H9 (cell line): ENCODE data around the gene UBE3A. TPM values are rescaled to one million over a fixed set of nuclear protein-coding genes. Genes with fewer than 3 reads are reported as not detected.

Experiments
- DNase-seq: peaks from one replicate; pipeline ENCODE4 v3.0.0-alpha.2; 2017
- H2AFZ ChIP-seq: one replicate; pipeline ENCODE4 v1.6.1; 2013; ENCODE audit warnings: mild to moderate bottlenecking, low read length, control low read depth, moderate library complexity
- H2AK5ac ChIP-seq: 2 replicates; pipeline ENCODE4 v1.6.1; 2013; ENCODE audit warnings: low read length, control low read depth, mixed read lengths; ENCODE audit not compliant: insufficient read length
- H2BK120ac ChIP-seq: one replicate; pipeline ENCODE4 v1.6.1; 2013; ENCODE audit warnings: low read depth, mild to moderate bottlenecking, low read length, control low read depth, inconsistent platforms; ENCODE audit not compliant: poor library complexity, severe bottlenecking
- H2BK12ac ChIP-seq: 2 replicates; pipeline ENCODE4 v1.6.1; 2013; ENCODE audit warnings: low read length, control low read depth, mixed read lengths, low read depth; ENCODE audit not compliant: insufficient read length
- H2BK15ac ChIP-seq: 2 replicates; pipeline ENCODE4 v1.6.1; 2013; ENCODE audit warnings: low read depth, low read length, control low read depth
- H2BK20ac ChIP-seq: one replicate; pipeline ENCODE4 v1.6.1; 2013; ENCODE audit warnings: low read depth, mild to moderate bottlenecking, low read length, control low read depth, inconsistent platforms; ENCODE audit not compliant: poor library complexity, severe bottlenecking
- H2BK5ac ChIP-seq: 2 replicates; pipeline ENCODE4 v1.6.1; 2013; ENCODE audit warnings: low read length, control low read depth, mixed read lengths; ENCODE audit not compliant: insufficient read length
- H3K14ac ChIP-seq: 2 replicates; pipeline ENCODE4 v1.6.1; 2013; ENCODE audit warnings: low read length, control low read depth; ENCODE audit not compliant: insufficient read depth
- H3K18ac ChIP-seq: 2 replicates; pipeline ENCODE4 v1.6.1; 2013; ENCODE audit warnings: low read depth, mild to moderate bottlenecking, mixed read lengths, low read length, control low read depth; ENCODE audit not compliant: insufficient read length
- H3K23ac ChIP-seq: 2 replicates; pipeline ENCODE4 v1.6.1; 2013; ENCODE audit warnings: low read length, control low read depth, mixed read lengths, low read depth; ENCODE audit not compliant: insufficient read length
- H3K23me2 ChIP-seq: 2 replicates; pipeline ENCODE4 v1.6.1; 2013; ENCODE audit warnings: low read depth, mild to moderate bottlenecking, mixed read lengths, low read length, control low read depth; ENCODE audit not compliant: insufficient read length, poor library complexity, severe bottlenecking
- H3K27ac ChIP-seq: 2 replicates; pipeline ENCODE4 v1.5.1; 2013; ENCODE audit warnings: low read length, control low read depth, mixed read lengths, low read depth; ENCODE audit not compliant: insufficient read length
- H3K27me3 ChIP-seq: 2 replicates; pipeline ENCODE4 v1.6.1; 2013; ENCODE audit warnings: low read length, control low read depth, inconsistent platforms; ENCODE audit not compliant: insufficient read depth
- H3K4ac ChIP-seq: 2 replicates; pipeline ENCODE4 v1.6.1; 2013; ENCODE audit warnings: low read depth, mild to moderate bottlenecking, control low read depth, inconsistent platforms, low read length, moderate library complexity
- H3K4me1 ChIP-seq: 2 replicates; pipeline ENCODE4 v1.6.1; 2013; ENCODE audit warnings: low read length, control low read depth, inconsistent platforms; ENCODE audit not compliant: insufficient read depth
- H3K4me2 ChIP-seq: 2 replicates; pipeline ENCODE4 v1.6.1; 2013; ENCODE audit warnings: low read length, control low read depth, mixed read lengths; ENCODE audit not compliant: insufficient read length, insufficient read depth
- H3K56ac ChIP-seq: 2 replicates; pipeline ENCODE4 v1.6.1; 2013; ENCODE audit warnings: low read depth, mild to moderate bottlenecking, mixed read lengths, low read length, control low read depth; ENCODE audit not compliant: insufficient read length
- H3K79me1 ChIP-seq: 2 replicates; pipeline ENCODE4 v1.6.1; 2013; ENCODE audit warnings: low read depth, mild to moderate bottlenecking, moderate library complexity, low read length, control low read depth, inconsistent platforms; ENCODE audit not compliant: insufficient read depth, poor library complexity, severe bottlenecking
- H3K79me2 ChIP-seq: 2 replicates; pipeline ENCODE4 v1.6.1; 2013; ENCODE audit warnings: low read length, control low read depth, inconsistent platforms; ENCODE audit not compliant: insufficient read depth
- H3K9ac ChIP-seq: 2 replicates; pipeline ENCODE4 v1.6.1; 2013; ENCODE audit warnings: low read length, control low read depth, mixed read lengths; ENCODE audit not compliant: insufficient read length; ENCODE audit errors: extremely low read depth
- H3K9me3 ChIP-seq: one replicate; pipeline ENCODE4 v1.6.1; 2013; ENCODE audit warnings: low read depth, low read length, inconsistent platforms; ENCODE audit not compliant: control insufficient read depth
- H3T11ph ChIP-seq: one replicate; pipeline ENCODE4 v1.6.1; 2013; ENCODE audit warnings: mild to moderate bottlenecking, low read length, control low read depth, inconsistent platforms
- H4K20me1 ChIP-seq: one replicate; pipeline ENCODE4 v1.6.1; 2013; ENCODE audit not compliant: control insufficient read depth, insufficient read length, insufficient read depth
- H4K5ac ChIP-seq: 2 replicates; pipeline ENCODE4 v1.6.1; 2013; ENCODE audit warnings: low read depth, mild to moderate bottlenecking, mixed read lengths, low read length, control low read depth; ENCODE audit not compliant: insufficient read length
- H4K8ac ChIP-seq: replicated peaks from 2 replicates; pipeline ENCODE4 v1.6.1; 2013; ENCODE audit warnings: low read length, control low read depth, mixed read lengths, low read depth; ENCODE audit not compliant: insufficient read length
- H4K91ac ChIP-seq: 2 replicates; pipeline ENCODE4 v1.6.1; 2013; ENCODE audit warnings: low read depth, mild to moderate bottlenecking, moderate library complexity, mixed read lengths, low read length, control low read depth; ENCODE audit not compliant: insufficient read length
- H3K27ac Mint-ChIP-seq, 3 experiments: 2 replicates in 2 of 3; 3 replicates in 1 of 3; pipeline ENCODE4 v1.8.0; 2020 to 2021; ENCODE audit warnings: mixed read lengths in 3 of 3, mild to moderate bottlenecking in 1 of 3, moderate library complexity in 1 of 3
- H3K27me3 Mint-ChIP-seq: 2 replicates; pipeline ENCODE4 v1.8.0; 2021; ENCODE audit warnings: low read depth, mild to moderate bottlenecking, moderate library complexity, mixed read lengths
- H3K36me3 Mint-ChIP-seq, 3 experiments: 2 replicates in 2 of 3; 3 replicates in 1 of 3; pipeline ENCODE4 v1.8.0; 2020 to 2021; ENCODE audit warnings: low read depth in 3 of 3, mixed read lengths in 3 of 3; ENCODE audit not compliant: insufficient read depth in 1 of 3
- H3K4me1 Mint-ChIP-seq, 2 experiments: 2 replicates each; pipeline ENCODE4 v1.8.0; 2020; ENCODE audit warnings: mixed read lengths in 2 of 2
- H3K4me3 Mint-ChIP-seq, 2 experiments: 2 replicates in 1 of 2; 3 replicates in 1 of 2; pipeline ENCODE4 v1.8.0; 2020 to 2021; ENCODE audit warnings: mild to moderate bottlenecking in 2 of 2, mixed read lengths in 2 of 2, moderate library complexity in 1 of 2
- H3K9me3 Mint-ChIP-seq, 2 experiments: 2 replicates in 1 of 2; 3 replicates in 1 of 2; pipeline ENCODE4 v1.8.0; 2020; ENCODE audit warnings: mild to moderate bottlenecking in 2 of 2, mixed read lengths in 2 of 2, moderate library complexity in 1 of 2
- CTCF ChIP-seq: fragments of 200-600 bp; sonication (generic); conservative IDR thresholded peaks from 3 replicates; pipeline ENCODE4 v1.8.0; 2021; ENCODE audit warnings: antibody characterized with exemption, mild to moderate bottlenecking
- total RNA-seq: library from RNA; stranded (reverse); gene quantifications from 2 replicates; pipeline ENCODE4 v1.2.1, GENCODE V29; 2021

The UBE3A gene
- total RNA-seq, 1 experiment from 2014 or later = 108 TPM

- Mint-ChIP-seq H3K36me3 (peaks cover 8 to 23% (median 14%) of the 10 kb centered on the region in 3 experiments; a peak in 6 of 7 replicates), H3K27ac (peak overlapping the region in 1 of 3 experiments; percentile 7; a peak in 2 of 7 replicates), H3K9me3 (no peaks in the 10 kb centered on the region), H3K4me3 (no peak overlapping the region), H3K4me1 (peaks cover 18% of the 10 kb centered on the region in 2 experiments), H3K27me3 (no peaks in the 10 kb centered on the region)
- Histone ChIP-seq H2AFZ (no peak overlapping the region), H3T11ph (no peak overlapping the region), H3K23ac (no peak overlapping the region), H2BK12ac (no peak overlapping the region), H3K4me1 (peaks cover 2% of the 10 kb centered on the region; the same call in 1 of the 2 replicates), H2BK120ac (no peak overlapping the region), H4K20me1 (no peaks in the 10 kb centered on the region), H3K9ac (no peak overlapping the region), H2BK15ac (no peak overlapping the region), H3K4ac (no peak overlapping the region), H3K27ac (no peak overlapping the region), H2AK5ac (no peak overlapping the region), H4K5ac (no peak overlapping the region), H3K18ac (no peak overlapping the region), H3K14ac (no peak overlapping the region), H3K56ac (no peak overlapping the region), H3K4me2 (no peak overlapping the region), H4K8ac (no peak overlapping the region), H3K79me2 (no peaks in the 10 kb centered on the region; the same call in 1 of the 2 replicates), H4K91ac (no peak overlapping the region), H2BK5ac (no peak overlapping the region), H3K9me3 (no peaks in the 10 kb centered on the region), H3K79me1 (peaks cover 2% of the 10 kb centered on the region), H3K27me3 (no peaks in the 10 kb centered on the region), H3K23me2 (no peaks in the 10 kb centered on the region), H2BK20ac (no peak overlapping the region)
- no peak for DNase-seq
- no peak for TF ChIP-seq CTCF
These were observed 41.7 kb downstream of the UBE3A start for GRCh38 chr15:25397100-25397499.
